Lower leg skin (tissue), 4 donors: ENCODE data around the gene TMC5. TPM values are rescaled to one million over a fixed set of nuclear protein-coding genes. Genes with fewer than 3 reads are reported as not detected.
A peak's percentile ranks its signal among the peaks of the same experiment; 100 is the strongest.
"Not testable (repeated sequence)": the region's sequence is repeated elsewhere in the genome, so short reads cannot be mapped to it uniquely, and the experiment has no call there.

ENCODE experiments used
- DNase-seq, 2 donors: peaks; one replicate each; pipeline ENCODE4 v3.0.0-alpha.2; 2019; ENCODE audit warnings: low spot score in 2 of 2
- H3K4me3 ChIP-seq: fragments of 200-600 bp; sonication (generic); 2 replicates; pipeline ENCODE4 v1.5.1; 2017; ENCODE audit warnings: mild to moderate bottlenecking, low read depth; ENCODE audit not compliant: poor library complexity, severe bottlenecking
- POLR2A ChIP-seq, 2 donors: fragments of 450-650 bp; IDR thresholded peaks; one replicate each; pipeline ENCODE4 v1.6.1; 2016 to 2017; ENCODE audit warnings: antibody characterized with exemption in 2 of 2, mild to moderate bottlenecking in 1 of 2, moderate library complexity in 1 of 2
- WGBS, 2 donors: methylation state at CpG; one replicate each; pipeline ENCODE4 v1.1.5; 2018; 5-methylcytosine and 5-hydroxymethylcytosine counted together
- intact Hi-C: fragments of 100-400 bp; cut with DNase I; formaldehyde crosslinking; loops from one replicate; pipeline ENCODE4 v1.15.0; 2023; ENCODE audit warnings: low total_unique reads
- total RNA-seq, 4 donors: library from RNA; depleted of rRNA; stranded (reverse); fragments of >200 nt; gene quantifications; one replicate each; pipeline ENCODE4 v1.1.0, GENCODE V29; 2016
- TF ChIP-seq, protein P1 (sequence below), 3 donors: fragments of 450-650 bp; IDR thresholded peaks; one replicate each; pipeline ENCODE4 v1.5.1; 2016; ENCODE audit warnings: antibody characterized with exemption in 3 of 3, mild to moderate bottlenecking in 3 of 3, moderate library complexity in 2 of 3

Gene TMC5
- total RNA-seq, 4 donors from 2014 or later: 0.80 to 1.8 (median 1.2) TPM

DNA sequence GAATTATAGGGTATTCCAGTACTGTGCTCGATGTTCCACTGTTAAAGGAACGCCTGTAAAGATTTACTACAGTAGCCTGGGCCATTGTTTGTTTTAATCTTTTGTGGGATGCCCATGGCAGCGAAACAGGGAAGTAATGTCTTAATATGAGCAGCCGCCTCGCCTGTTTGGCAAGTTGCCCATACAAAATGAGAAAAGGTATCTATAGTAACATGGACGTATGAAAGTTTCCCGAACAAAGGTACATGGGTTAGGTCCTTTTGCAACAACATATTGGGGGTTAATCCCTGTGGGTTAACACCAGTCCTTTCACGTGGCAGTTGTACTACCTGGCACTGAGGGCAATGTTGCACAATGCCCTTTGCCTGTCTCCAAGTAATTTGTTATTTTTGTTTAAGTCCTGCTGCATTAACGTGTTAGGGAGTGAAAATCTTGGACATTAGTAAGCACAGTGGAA, 21.1 kb upstream of the TMC5 start:
- H3K4me3 ChIP-seq: no peak overlapping the region
- peak in 1 of 2 donors; percentile 21 for DNase-seq
- intact Hi-C loops: no loop called here
- 28 to 32% methylated on average over 9 of the region's 9 CpGs for WGBS, 2 donors
- TF ChIP-seq, protein P1, sequence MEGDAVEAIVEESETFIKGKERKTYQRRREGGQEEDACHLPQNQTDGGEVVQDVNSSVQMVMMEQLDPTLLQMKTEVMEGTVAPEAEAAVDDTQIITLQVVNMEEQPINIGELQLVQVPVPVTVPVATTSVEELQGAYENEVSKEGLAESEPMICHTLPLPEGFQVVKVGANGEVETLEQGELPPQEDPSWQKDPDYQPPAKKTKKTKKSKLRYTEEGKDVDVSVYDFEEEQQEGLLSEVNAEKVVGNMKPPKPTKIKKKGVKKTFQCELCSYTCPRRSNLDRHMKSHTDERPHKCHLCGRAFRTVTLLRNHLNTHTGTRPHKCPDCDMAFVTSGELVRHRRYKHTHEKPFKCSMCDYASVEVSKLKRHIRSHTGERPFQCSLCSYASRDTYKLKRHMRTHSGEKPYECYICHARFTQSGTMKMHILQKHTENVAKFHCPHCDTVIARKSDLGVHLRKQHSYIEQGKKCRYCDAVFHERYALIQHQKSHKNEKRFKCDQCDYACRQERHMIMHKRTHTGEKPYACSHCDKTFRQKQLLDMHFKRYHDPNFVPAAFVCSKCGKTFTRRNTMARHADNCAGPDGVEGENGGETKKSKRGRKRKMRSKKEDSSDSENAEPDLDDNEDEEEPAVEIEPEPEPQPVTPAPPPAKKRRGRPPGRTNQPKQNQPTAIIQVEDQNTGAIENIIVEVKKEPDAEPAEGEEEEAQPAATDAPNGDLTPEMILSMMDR (IDR thresholded peaks at IDR 0.05): no peak
- no peak for TF ChIP-seq POLR2A (IDR thresholded peaks at IDR 0.05)

- H3K4me3 ChIP-seq, DNase-seq, intact Hi-C loops: not testable (repeated sequence)
- 40 to 42% methylated on average over 2 of the region's 2 CpGs for WGBS, 2 donors
Observed at GRCh38 chr16:19397373-19397772, 20.3 kb upstream of the TMC5 start.

- peak in 1 of 2 donors; percentile 31 for DNase-seq
- no peak overlapping the region for H3K4me3 ChIP-seq
- no peak for TF ChIP-seq POLR2A (IDR thresholded peaks at IDR 0.05)
- TF ChIP-seq, protein P1 (IDR thresholded peaks at IDR 0.05): no peak
- 54 to 58% methylated on average over 7 of the region's 7 CpGs for WGBS, 2 donors
- intact Hi-C loops: no loop called here
Observed at GRCh38 chr16:19400711-19401110, 17.0 kb upstream of the TMC5 start.

DNA sequence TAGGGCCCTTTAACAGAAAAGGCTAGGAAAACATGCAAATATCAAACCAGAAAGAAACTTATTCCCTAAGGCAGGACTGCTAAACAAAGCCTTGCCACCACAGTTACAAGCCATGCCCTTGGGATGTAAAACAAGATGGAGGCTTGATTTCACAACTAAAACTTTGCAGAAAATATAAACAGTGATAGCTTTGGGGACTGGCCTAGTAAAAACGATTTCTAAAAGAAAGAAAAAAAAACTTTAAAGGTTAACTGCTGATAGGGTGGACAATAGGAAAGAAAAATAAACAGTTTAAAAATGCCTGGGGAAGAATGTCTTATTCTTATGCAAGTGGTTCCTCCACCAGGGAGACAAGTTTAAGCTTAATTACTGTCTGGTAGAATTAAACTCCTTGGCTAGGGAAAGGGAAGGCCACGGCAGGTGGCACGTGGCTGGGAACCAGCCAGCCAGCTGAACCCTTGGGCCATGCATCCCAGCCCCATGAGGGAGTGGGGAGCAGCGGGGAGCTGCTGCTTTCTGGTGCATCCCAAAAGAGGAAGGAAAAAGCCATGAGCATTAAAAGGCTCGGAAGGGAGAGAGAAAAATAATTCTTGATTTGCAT, 10.7 kb upstream of the TMC5 start:
- TF ChIP-seq POLR2A (IDR thresholded peaks at IDR 0.05): no peak
- TF ChIP-seq, protein P1 (IDR thresholded peaks at IDR 0.05): no peak
- DNase-seq: no peak
- intact Hi-C loops: no loop called here
- WGBS, 2 donors: 51 to 53% methylated on average over 5 of the region's 5 CpGs
- no peak overlapping the region for H3K4me3 ChIP-seq

- DNase-seq: no peak
- 1 to 2% methylated on average over 31 to 46 of the region's 58 CpGs for WGBS, 2 donors
- intact Hi-C loops: no loop called here
- H3K4me3 ChIP-seq: no peak overlapping the region
- TF ChIP-seq, protein P1 (IDR thresholded peaks at IDR 0.05): no peak
- no peak for TF ChIP-seq POLR2A (IDR thresholded peaks at IDR 0.05)
Observed at GRCh38 chr16:19410435-19411171, 7.1 kb upstream of the TMC5 start.

DNA sequence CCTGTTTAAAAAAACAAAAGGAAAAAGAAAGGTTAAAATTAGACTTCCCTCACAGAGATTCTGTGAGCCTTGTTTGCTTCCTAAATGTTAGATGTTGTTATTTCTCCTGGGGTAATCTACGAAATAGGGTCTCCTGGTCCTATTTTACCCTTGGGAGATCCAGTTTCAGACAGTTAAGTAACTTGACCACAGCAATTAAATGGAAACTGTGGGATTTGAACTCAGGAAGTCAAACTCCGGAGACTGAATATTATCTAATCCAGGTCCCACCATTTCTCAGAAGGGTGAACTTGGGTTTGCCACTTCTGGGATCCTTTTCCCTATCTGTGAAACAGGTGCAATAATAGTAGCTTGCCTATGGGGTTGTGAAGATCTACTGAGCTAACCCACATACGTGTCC, 6.4 kb upstream of the TMC5 start:
- whole genome bisulfite sequencing, 2 donors: 65 to 74% methylated on average over 3 of the region's 3 CpGs
- no peak for DNase-seq
- H3K4me3 ChIP-seq: no peak overlapping the region
- intact Hi-C loops: no loop called here
- TF ChIP-seq POLR2A (IDR thresholded peaks at IDR 0.05): no peak
- TF ChIP-seq, protein P1 (IDR thresholded peaks at IDR 0.05): no peak

DNA sequence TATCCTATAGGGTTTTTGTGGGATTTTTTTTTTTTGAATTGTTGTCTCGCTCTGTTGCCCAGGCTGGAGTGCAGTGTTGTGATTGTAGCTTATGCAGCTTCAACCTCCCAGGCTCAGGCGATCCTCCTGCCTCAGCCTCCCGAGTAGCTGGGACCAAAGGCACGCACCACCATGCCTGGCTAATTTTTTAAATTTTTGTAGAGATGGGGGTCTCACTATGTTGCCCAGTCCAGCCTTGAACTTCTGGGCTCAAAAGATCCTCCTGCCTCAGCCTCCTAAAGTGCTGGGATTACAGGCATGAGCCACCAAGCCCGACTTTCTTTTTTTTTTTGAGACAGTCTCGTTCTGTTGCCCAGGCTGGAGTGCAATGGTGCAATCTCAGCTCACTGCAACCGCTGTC, 5.6 kb upstream of the TMC5 start:
- 88 to 91% methylated on average over 7 of the region's 7 CpGs for WGBS, 2 donors
- intact Hi-C loops, DNase-seq, H3K4me3 ChIP-seq: not testable (repeated sequence)
